ENCODE data around the gene RFX7. TPM values are rescaled to one million over a fixed set of nuclear protein-coding genes. Genes with fewer than 3 reads are reported as not detected.

The RFX7 gene
- total RNA-seq, 1 donor from 2014 or later = 7.3 TPM

- Histone ChIP-seq H3K4me1 (ENCODE audit: control insufficient read depth in 3 of 3, insufficient read depth in 3 of 3, low read length in 3 of 3) (peaks cover 11 to 16% (median 13%) of the 10 kb centered on the region in 3 donors), H3K9ac (ENCODE audit: low read depth in 1 of 3, low read length in 3 of 3) (no peak overlapping the region), H3K36me3 (ENCODE audit: control insufficient read depth in 3 of 3, insufficient read depth in 3 of 3, low read length in 3 of 3) (no peaks in the 10 kb centered on the region), H3K27ac (ENCODE audit: low read depth, low read length) (no peak overlapping the region), H3K9me3 (ENCODE audit: control insufficient read depth in 3 of 3, low read length in 3 of 3) (no peaks in the 10 kb centered on the region), H3K4me3 (ENCODE audit: low read length in 3 of 3) (no peak overlapping the region), H3K27me3 (ENCODE audit: control insufficient read depth in 3 of 3, insufficient read depth in 3 of 3, low read length in 3 of 3) (no peaks in the 10 kb centered on the region)
Measured at GRCh38 chr15:56192659-56193442, 50.8 kb downstream of the RFX7 start.

GRCh38 chr15:56187665-56188064, 56.0 kb downstream of the RFX7 start:
- no peaks in the 10 kb centered on the region for H3K36me3 ChIP-seq (ENCODE audit: control insufficient read depth in 3 of 3, insufficient read depth in 3 of 3, low read length in 3 of 3)
- H3K9me3 ChIP-seq (ENCODE audit: control insufficient read depth in 3 of 3, low read length in 3 of 3) = no peaks in the 10 kb centered on the region
- H3K9ac ChIP-seq (ENCODE audit: low read depth in 1 of 3, low read length in 3 of 3) = no peak overlapping the region
- no peak overlapping the region for H3K27ac ChIP-seq (ENCODE audit: low read depth, low read length)
- H3K4me3 ChIP-seq (ENCODE audit: low read length in 3 of 3) = no peak overlapping the region
- H3K27me3 ChIP-seq (ENCODE audit: control insufficient read depth in 3 of 3, insufficient read depth in 3 of 3, low read length in 3 of 3) = no peaks in the 10 kb centered on the region
- peaks cover 6 to 11% (median 11%) of the 10 kb centered on the region in 3 donors for H3K4me1 ChIP-seq (ENCODE audit: control insufficient read depth in 3 of 3, insufficient read depth in 3 of 3, low read length in 3 of 3)

- no peak overlapping the region for H3K4me3 ChIP-seq (ENCODE audit: low read length in 3 of 3)
- no peaks in the 10 kb centered on the region for H3K36me3 ChIP-seq (ENCODE audit: control insufficient read depth in 3 of 3, insufficient read depth in 3 of 3, low read length in 3 of 3)
- no peak overlapping the region for H3K27ac ChIP-seq (ENCODE audit: low read depth, low read length)
- H3K9ac ChIP-seq (ENCODE audit: low read depth in 1 of 3, low read length in 3 of 3) = no peak overlapping the region
- H3K27me3 ChIP-seq (ENCODE audit: control insufficient read depth in 3 of 3, insufficient read depth in 3 of 3, low read length in 3 of 3) = no peaks in the 10 kb centered on the region
- no peaks in the 10 kb centered on the region for H3K9me3 ChIP-seq (ENCODE audit: control insufficient read depth in 3 of 3, low read length in 3 of 3)
- H3K4me1 ChIP-seq (ENCODE audit: control insufficient read depth in 3 of 3, insufficient read depth in 3 of 3, low read length in 3 of 3) = peaks cover 0 to 3% (median 0%) of the 10 kb centered on the region in 3 donors
Measured at GRCh38 chr15:56185980-56186379, 57.7 kb downstream of the RFX7 start.

- Histone ChIP-seq H3K36me3 (ENCODE audit: control insufficient read depth in 3 of 3, insufficient read depth in 3 of 3, low read length in 3 of 3) (no peaks in the 10 kb centered on the region), H3K27ac (ENCODE audit: low read depth, low read length) (no peak overlapping the region), H3K9ac (ENCODE audit: low read depth in 1 of 3, low read length in 3 of 3) (no peak overlapping the region), H3K4me1 (ENCODE audit: control insufficient read depth in 3 of 3, insufficient read depth in 3 of 3, low read length in 3 of 3) (peaks cover 0 to 3% (median 0%) of the 10 kb centered on the region in 3 donors), H3K4me3 (ENCODE audit: low read length in 3 of 3) (no peak overlapping the region), H3K27me3 (ENCODE audit: control insufficient read depth in 3 of 3, insufficient read depth in 3 of 3, low read length in 3 of 3) (no peaks in the 10 kb centered on the region), H3K9me3 (ENCODE audit: control insufficient read depth in 3 of 3, low read length in 3 of 3) (no peaks in the 10 kb centered on the region)
Measured at GRCh38 chr15:56184516-56184915, 59.2 kb downstream of the RFX7 start.

GRCh38 chr15:56180851-56181250, 62.8 kb downstream of the RFX7 start:
- Histone ChIP-seq H3K4me3 (ENCODE audit: low read length in 3 of 3) (no peak overlapping the region), H3K27me3 (ENCODE audit: control insufficient read depth in 3 of 3, insufficient read depth in 3 of 3, low read length in 3 of 3) (no peaks in the 10 kb centered on the region), H3K4me1 (ENCODE audit: control insufficient read depth in 3 of 3, insufficient read depth in 3 of 3, low read length in 3 of 3) (no peaks in the 10 kb centered on the region), H3K27ac (ENCODE audit: low read depth, low read length) (no peak overlapping the region), H3K9me3 (ENCODE audit: control insufficient read depth in 3 of 3, low read length in 3 of 3) (no peaks in the 10 kb centered on the region), H3K36me3 (ENCODE audit: control insufficient read depth in 3 of 3, insufficient read depth in 3 of 3, low read length in 3 of 3) (no peaks in the 10 kb centered on the region), H3K9ac (ENCODE audit: low read depth in 1 of 3, low read length in 3 of 3) (no peak overlapping the region)

GRCh38 chr15:56176996-56177395, 66.7 kb downstream of the RFX7 start:
- Histone ChIP-seq H3K4me3 (ENCODE audit: low read length in 3 of 3) (no peak overlapping the region), H3K27me3 (ENCODE audit: control insufficient read depth in 3 of 3, insufficient read depth in 3 of 3, low read length in 3 of 3) (no peaks in the 10 kb centered on the region), H3K9ac (ENCODE audit: low read depth in 1 of 3, low read length in 3 of 3) (no peak overlapping the region), H3K9me3 (ENCODE audit: control insufficient read depth in 3 of 3, low read length in 3 of 3) (no peaks in the 10 kb centered on the region), H3K4me1 (ENCODE audit: control insufficient read depth in 3 of 3, insufficient read depth in 3 of 3, low read length in 3 of 3) (no peaks in the 10 kb centered on the region), H3K36me3 (ENCODE audit: control insufficient read depth in 3 of 3, insufficient read depth in 3 of 3, low read length in 3 of 3) (peaks cover 0 to 5% (median 4%) of the 10 kb centered on the region in 3 donors), H3K27ac (ENCODE audit: low read depth, low read length) (no peak overlapping the region)

GRCh38 chr15:56175788-56176187, 67.9 kb downstream of the RFX7 start:
- no peak overlapping the region for H3K27ac ChIP-seq (ENCODE audit: low read depth, low read length)

GRCh38 chr15:56174649-56175048, 69.0 kb downstream of the RFX7 start:
- Histone ChIP-seq H3K9me3 (ENCODE audit: control insufficient read depth in 3 of 3, low read length in 3 of 3) (no peaks in the 10 kb centered on the region), H3K4me1 (ENCODE audit: control insufficient read depth in 3 of 3, insufficient read depth in 3 of 3, low read length in 3 of 3) (no peaks in the 10 kb centered on the region), H3K4me3 (ENCODE audit: low read length in 3 of 3) (no peak overlapping the region), H3K27ac (ENCODE audit: low read depth, low read length) (no peak overlapping the region), H3K27me3 (ENCODE audit: control insufficient read depth in 3 of 3, insufficient read depth in 3 of 3, low read length in 3 of 3) (no peaks in the 10 kb centered on the region), H3K9ac (ENCODE audit: low read depth in 1 of 3, low read length in 3 of 3) (no peak overlapping the region), H3K36me3 (ENCODE audit: control insufficient read depth in 3 of 3, insufficient read depth in 3 of 3, low read length in 3 of 3) (peaks cover 4 to 5% (median 4%) of the 10 kb centered on the region in 3 donors)

More at GRCh38 chr15:56175788-56176187, 67.9 kb downstream of the RFX7 start:
- no peaks in the 10 kb centered on the region for H3K27me3 ChIP-seq (ENCODE audit: control insufficient read depth in 3 of 3, insufficient read depth in 3 of 3, low read length in 3 of 3)
- no peak overlapping the region for H3K4me3 ChIP-seq (ENCODE audit: low read length in 3 of 3)
- no peaks in the 10 kb centered on the region for H3K4me1 ChIP-seq (ENCODE audit: control insufficient read depth in 3 of 3, insufficient read depth in 3 of 3, low read length in 3 of 3)
- no peaks in the 10 kb centered on the region for H3K9me3 ChIP-seq (ENCODE audit: control insufficient read depth in 3 of 3, low read length in 3 of 3)
- no peak overlapping the region for H3K9ac ChIP-seq (ENCODE audit: low read depth in 1 of 3, low read length in 3 of 3)
- peaks cover 4 to 5% (median 4%) of the 10 kb centered on the region in 3 donors for H3K36me3 ChIP-seq (ENCODE audit: control insufficient read depth in 3 of 3, insufficient read depth in 3 of 3, low read length in 3 of 3)

GRCh38 chr15:56168394-56168793, 75.3 kb downstream of the RFX7 start:
- Histone ChIP-seq H3K27me3 (ENCODE audit: control insufficient read depth in 3 of 3, insufficient read depth in 3 of 3, low read length in 3 of 3) (no peaks in the 10 kb centered on the region), H3K27ac (ENCODE audit: low read depth, low read length) (no peak overlapping the region), H3K36me3 (ENCODE audit: control insufficient read depth in 3 of 3, insufficient read depth in 3 of 3, low read length in 3 of 3) (peaks cover 3 to 5% (median 4%) of the 10 kb centered on the region in 3 donors), H3K9me3 (ENCODE audit: control insufficient read depth in 3 of 3, low read length in 3 of 3) (no peaks in the 10 kb centered on the region), H3K4me1 (ENCODE audit: control insufficient read depth in 3 of 3, insufficient read depth in 3 of 3, low read length in 3 of 3) (peaks cover 0 to 6% (median 0%) of the 10 kb centered on the region in 3 donors), H3K4me3 (ENCODE audit: low read length in 3 of 3) (no peak overlapping the region), H3K9ac (ENCODE audit: low read depth in 1 of 3, low read length in 3 of 3) (no peak overlapping the region)

- H3K4me1 ChIP-seq (ENCODE audit: control insufficient read depth in 3 of 3, insufficient read depth in 3 of 3, low read length in 3 of 3) = peaks cover 0 to 6% (median 4%) of the 10 kb centered on the region in 3 donors
Measured at GRCh38 chr15:56165234-56165633, 78.4 kb downstream of the RFX7 start.

More at GRCh38 chr15:56165234-56165633, 78.4 kb downstream of the RFX7 start:
- Histone ChIP-seq H3K27ac (ENCODE audit: low read depth, low read length) (no peak overlapping the region), H3K36me3 (ENCODE audit: control insufficient read depth in 3 of 3, insufficient read depth in 3 of 3, low read length in 3 of 3) (no peaks in the 10 kb centered on the region), H3K9me3 (ENCODE audit: control insufficient read depth in 3 of 3, low read length in 3 of 3) (no peaks in the 10 kb centered on the region), H3K9ac (ENCODE audit: low read depth in 1 of 3, low read length in 3 of 3) (no peak overlapping the region), H3K4me3 (ENCODE audit: low read length in 3 of 3) (no peak overlapping the region), H3K27me3 (ENCODE audit: control insufficient read depth in 3 of 3, insufficient read depth in 3 of 3, low read length in 3 of 3) (no peaks in the 10 kb centered on the region)
